Epithelial cell of proximal tubule (primary cell): Measurements from ENCODE around the gene RAB11B. TPM values are rescaled to one million over a fixed set of nuclear protein-coding genes. Genes with fewer than 3 reads are reported as not detected.
A peak's percentile ranks its signal among the peaks of the same experiment; 100 is the strongest.
"Not testable (repeated sequence)": the region's sequence is repeated elsewhere in the genome, so short reads cannot be mapped to it uniquely, and the experiment has no call there.

ENCODE experiments used
- DNase-seq: peaks from one replicate; pipeline ENCODE4 v3.0.0-alpha.2; 2011; ENCODE audit warnings: low read depth
- H3K4me3 ChIP-seq: 2 replicates; pipeline ENCODE4 v1.5.1; 2011; ENCODE audit warnings: low read depth, mild to moderate bottlenecking, low read length
- total RNA-seq: library from RNA; depleted of rRNA; stranded (reverse); fragments of >200 nt; gene quantifications from 2 replicates; pipeline ENCODE4 v1.2.3, GENCODE V29; 2015
- TF ChIP-seq, protein P1 (sequence below): conservative IDR thresholded peaks from 2 replicates; pipeline ENCODE4 v1.5.1; 2012; ENCODE audit warnings: low read depth, mild to moderate bottlenecking, low read length

The RAB11B gene
- total RNA-seq, 1 donor from 2014 or later = 23.3 TPM

DNA sequence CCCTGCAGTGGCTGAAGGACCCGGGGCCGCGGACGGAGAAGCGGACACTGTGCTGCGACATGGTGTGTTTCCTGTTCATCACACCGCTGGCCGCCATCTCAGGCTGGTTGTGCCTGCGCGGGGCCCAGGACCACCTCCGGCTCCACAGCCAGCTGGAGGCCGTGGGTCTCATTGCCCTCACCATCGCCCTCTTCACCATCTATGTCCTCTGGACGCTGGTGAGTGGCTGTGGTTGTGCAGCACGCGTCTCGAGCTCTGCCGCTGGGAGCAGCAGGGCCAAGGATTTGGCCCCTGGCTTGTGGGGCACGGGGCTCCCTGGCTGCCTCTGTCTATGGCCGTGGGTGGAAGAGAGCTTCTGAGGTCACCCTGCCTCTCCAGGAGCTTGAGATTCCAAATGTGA lies 40.5 kb downstream of the RAB11B start:
- no peak for DNase-seq
- no peak overlapping the region for H3K4me3 ChIP-seq
- TF ChIP-seq, protein P1, sequence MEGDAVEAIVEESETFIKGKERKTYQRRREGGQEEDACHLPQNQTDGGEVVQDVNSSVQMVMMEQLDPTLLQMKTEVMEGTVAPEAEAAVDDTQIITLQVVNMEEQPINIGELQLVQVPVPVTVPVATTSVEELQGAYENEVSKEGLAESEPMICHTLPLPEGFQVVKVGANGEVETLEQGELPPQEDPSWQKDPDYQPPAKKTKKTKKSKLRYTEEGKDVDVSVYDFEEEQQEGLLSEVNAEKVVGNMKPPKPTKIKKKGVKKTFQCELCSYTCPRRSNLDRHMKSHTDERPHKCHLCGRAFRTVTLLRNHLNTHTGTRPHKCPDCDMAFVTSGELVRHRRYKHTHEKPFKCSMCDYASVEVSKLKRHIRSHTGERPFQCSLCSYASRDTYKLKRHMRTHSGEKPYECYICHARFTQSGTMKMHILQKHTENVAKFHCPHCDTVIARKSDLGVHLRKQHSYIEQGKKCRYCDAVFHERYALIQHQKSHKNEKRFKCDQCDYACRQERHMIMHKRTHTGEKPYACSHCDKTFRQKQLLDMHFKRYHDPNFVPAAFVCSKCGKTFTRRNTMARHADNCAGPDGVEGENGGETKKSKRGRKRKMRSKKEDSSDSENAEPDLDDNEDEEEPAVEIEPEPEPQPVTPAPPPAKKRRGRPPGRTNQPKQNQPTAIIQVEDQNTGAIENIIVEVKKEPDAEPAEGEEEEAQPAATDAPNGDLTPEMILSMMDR = no peak

DNA sequence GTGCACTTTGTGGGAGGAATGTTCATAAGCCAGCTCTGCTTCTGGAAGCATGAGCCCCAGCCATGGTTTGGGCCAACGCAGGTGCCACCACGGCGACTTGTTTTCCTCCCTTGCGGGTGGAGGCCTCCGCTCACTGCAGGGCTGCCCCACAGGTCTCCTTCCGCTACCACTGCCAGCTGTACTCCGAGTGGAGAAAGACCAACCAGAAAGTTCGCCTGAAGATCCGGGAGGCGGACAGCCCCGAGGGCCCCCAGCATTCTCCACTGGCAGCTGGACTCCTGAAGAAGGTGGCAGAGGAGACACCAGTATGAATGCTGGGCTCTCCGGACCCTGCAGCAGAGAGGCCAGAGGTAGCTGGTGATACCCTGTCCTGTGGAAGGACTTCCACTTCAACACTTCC lies 48.1 kb downstream of the RAB11B start:
- DNase-seq = no peak
- TF ChIP-seq, protein P1 = no peak
- H3K4me3 ChIP-seq = no peak overlapping the region

DNA sequence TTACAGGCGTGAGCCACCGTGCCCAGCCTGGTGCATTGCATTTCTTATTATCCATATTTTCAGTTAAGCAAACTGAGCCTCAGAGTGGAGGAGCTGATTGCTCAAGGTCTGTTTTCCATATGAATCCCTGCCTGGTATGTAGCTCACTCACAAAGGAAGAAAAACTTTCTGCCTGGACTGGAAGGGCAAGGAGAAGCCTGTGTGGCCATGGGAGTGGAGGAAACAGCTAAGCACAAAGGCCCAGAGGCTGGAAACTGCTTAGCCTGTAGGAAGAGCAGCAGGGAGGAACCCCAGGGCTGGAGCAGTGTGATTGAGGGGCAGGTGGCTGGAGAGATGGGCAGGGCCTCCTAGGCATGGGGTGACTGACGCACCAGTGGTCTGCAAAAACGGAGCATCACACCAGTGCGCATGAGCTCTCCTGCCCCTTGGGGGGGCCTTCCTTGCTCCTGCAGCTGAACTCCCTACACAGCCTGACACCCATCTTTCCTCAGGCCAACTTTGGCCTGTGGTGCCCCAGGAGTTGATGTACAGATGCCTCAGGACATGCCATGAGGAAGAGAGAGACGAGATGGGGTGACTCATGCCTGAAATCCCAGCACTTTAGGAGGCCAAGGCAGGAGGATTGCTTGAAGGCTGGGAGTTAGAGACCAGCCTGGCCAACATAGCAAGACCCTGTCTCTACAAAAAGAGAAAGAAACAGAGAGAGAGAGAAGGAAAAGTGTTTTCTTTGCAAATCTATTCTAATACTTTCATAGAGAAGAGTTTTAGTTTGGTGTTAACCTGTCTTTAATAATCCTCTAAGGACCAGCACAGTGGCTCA lies 51.8 kb downstream of the RAB11B start:
- no peak for DNase-seq
- H3K4me3 ChIP-seq = no peak overlapping the region
- TF ChIP-seq, protein P1 = no peak

DNA sequence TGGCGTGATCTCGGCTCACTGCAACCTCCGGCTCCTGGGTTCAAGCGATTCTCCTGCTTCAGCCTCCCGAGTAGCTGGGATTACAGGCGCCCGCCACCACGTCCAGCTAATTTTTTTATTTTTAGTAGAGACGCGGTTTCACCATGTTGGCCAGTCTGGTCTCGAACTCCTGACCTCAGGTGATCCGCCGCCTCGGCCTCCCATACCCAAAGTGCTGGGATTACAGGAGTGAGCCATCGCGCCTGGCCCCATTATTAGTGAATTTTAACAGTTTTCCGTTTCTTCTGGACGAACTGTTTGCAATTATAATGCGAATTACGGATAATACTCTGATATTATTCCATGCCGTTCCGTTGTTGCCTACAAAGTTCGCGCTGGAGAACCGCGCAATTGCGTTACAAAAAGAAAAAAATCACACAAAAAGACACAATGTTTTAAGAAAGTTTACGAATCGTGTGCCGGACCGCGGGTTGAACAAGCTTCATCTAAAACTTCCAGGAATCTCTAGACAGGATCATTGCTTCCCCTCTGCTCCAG lies 54.0 kb downstream of the RAB11B start:
- not testable (repeated sequence) for DNase-seq
- peak overlapping the region; percentile 93 for H3K4me3 ChIP-seq

DNA sequence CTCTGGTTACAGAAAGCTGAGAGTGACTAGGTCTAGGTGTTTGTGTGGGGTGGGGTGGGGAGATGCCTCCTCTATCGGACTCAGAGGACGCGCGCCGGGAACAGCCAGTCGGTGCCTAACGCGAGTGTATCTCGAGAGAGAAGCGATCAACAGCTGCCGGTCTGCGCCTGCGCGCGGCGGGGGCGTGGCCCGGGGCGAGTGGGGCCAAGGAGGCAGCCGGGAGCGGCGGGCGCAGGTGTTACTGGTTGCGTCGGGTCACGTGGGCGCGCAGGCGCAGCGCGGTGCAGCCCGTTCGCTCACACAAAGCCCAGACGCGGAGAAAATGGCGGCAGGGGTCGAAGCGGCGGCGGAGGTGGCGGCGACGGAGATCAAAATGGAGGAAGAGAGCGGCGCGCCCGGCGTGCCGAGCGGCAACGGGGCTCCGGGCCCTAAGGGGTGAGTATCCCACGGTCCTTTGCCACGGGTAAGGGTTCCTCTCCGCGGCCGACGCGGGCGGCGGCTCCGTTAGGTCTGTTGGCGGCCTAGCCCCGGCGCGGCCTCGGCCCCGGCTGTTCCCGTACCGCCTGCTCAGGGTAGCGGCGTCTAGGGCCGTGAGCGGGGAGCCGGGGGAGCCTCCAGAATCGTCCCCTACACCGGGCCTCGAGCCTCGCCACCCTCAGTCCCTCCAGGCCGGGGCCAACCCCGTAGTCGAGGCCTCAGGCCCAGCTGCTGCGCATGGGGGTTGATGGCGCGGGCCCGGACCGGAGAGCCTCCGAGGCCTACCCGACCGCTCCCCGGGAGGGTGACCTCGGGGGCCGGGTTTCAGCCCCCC lies 54.7 kb downstream of the RAB11B start, which contains the start of gene HNRNPM:
TSS of gene HNRNPM (plus strand) at position 299 of the 811 bp plus-strand sequence. CDS start at position 323, 24 bp downstream.
- TF ChIP-seq, protein P1 = no peak
- peak; percentile 42 for DNase-seq

DNA sequence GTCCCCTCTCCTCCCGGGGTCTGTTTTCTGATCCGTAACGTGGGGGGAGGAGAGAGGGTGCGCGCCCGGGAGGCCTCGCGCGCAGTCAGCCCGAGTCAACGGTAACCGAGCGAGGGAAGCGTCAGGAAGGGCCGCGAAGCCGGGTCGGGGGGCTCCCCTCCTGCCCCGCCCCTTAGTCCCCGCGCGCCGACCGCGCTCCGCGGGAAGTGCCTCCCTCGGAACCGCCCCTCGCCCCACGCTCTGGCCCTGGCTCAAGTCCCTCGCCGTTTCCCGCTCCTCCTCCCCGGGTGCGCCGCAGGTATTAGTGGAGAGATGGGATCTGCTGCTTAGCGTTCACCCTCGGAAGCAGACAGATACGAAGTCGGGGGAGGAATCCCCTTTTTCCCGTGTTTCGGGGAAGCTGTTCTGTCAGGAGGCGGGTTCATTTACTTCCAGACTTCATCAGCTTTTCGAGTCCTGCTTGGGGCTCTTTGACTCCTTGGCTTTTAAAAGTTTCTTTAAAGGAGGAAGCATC lies 55.4 kb downstream of the RAB11B start:
- DNase-seq = no peak
- peak overlapping the region; percentile 93 for H3K4me3 ChIP-seq
- TF ChIP-seq, protein P1 = no peak

More for the DNA sequence above, 54.7 kb downstream of the RAB11B start, which contains the start of gene HNRNPM:
- H3K4me3 ChIP-seq = peak within 1 kb of the TSS; percentile 93
